Measurements from ENCODE around the gene PLCXD3.
A peak's percentile ranks its signal among the peaks of the same experiment; 100 is the strongest.

Gene PLCXD3

DNA sequence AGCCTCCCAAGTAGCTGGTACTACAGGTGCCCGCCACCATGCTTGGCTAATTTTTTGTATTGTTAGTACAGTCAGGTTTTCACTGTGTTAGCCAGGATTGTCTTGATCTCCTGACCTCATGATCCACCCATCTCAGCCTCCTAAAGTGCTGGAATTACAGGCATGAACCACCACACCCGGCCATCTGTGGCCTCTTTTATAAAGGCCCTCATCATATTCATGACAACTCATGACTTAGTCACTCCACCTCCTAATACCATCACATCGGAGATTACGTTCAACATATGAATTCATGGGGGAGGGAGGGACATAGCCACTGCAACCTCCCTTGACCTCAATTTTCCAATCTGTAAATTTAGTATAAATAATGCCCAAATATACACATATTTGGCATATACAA lies 27.2 kb upstream of the PLCXD3 start:
- ChIA-PET POLR2A (ENCODE audit: low non-redundant PET) (no interaction called here), CTCF (no interaction called here)
- H3K27ac ChIP-seq: no peak overlapping the region
- TF ChIP-seq, protein P1, sequence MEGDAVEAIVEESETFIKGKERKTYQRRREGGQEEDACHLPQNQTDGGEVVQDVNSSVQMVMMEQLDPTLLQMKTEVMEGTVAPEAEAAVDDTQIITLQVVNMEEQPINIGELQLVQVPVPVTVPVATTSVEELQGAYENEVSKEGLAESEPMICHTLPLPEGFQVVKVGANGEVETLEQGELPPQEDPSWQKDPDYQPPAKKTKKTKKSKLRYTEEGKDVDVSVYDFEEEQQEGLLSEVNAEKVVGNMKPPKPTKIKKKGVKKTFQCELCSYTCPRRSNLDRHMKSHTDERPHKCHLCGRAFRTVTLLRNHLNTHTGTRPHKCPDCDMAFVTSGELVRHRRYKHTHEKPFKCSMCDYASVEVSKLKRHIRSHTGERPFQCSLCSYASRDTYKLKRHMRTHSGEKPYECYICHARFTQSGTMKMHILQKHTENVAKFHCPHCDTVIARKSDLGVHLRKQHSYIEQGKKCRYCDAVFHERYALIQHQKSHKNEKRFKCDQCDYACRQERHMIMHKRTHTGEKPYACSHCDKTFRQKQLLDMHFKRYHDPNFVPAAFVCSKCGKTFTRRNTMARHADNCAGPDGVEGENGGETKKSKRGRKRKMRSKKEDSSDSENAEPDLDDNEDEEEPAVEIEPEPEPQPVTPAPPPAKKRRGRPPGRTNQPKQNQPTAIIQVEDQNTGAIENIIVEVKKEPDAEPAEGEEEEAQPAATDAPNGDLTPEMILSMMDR (conservative IDR thresholded peaks at IDR 0.05; ENCODE audit: low read depth): no peak
- DNase-seq (ENCODE audit: low spot score): no peak

DNA sequence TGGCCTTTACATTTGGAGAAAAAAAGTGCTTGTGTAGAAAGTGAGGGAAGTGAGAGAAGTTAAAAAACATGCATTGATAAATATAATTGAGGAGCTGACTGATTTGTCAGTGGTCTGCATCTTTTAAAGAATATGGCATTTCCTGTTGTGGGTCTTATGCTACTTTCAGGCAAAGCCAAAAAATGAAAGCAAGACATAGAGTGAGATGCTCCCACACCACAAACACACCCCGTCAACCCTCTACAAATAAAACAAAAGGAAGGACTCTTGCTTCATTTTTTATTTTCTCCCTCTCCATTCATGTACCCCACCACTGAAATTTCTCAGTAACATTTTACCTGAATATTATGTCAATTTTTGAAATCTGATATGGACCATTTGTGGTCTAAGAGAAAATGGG lies 22.1 kb upstream of the PLCXD3 start:
- DNase-seq (ENCODE audit: low spot score): no peak
- POLR2A ChIA-PET (ENCODE audit: low non-redundant PET): no interaction called here
- CTCF ChIA-PET: no interaction called here
- H3K27ac ChIP-seq: no peak overlapping the region
- TF ChIP-seq, protein P1 (conservative IDR thresholded peaks at IDR 0.05; ENCODE audit: low read depth): no peak

DNA sequence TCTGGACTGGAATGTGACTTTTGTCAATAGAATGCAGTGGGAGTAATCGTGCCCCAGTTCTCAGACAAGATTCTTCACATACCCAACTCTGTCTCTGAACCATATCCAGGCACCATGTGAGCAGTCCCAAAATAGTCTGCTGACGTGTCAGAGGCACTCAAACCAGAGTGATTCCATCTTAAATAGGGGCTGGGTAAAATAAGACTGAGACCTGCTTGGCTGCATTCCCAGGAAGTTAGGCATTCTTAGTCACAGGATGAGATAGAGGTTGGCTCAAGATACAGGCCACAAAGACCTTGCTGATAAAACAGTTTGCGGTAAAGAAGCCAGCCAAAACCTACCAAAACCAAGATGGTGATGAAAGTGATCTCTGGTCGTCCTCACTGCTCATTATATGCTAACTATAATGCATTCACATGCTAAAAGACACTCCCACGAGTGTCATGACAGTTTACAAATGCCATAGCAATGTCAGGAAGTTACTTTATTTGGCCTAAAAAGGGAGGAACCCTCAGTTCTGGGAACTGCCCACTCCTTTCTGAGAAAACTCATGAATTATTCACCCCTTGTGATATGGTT lies 16.9 kb upstream of the PLCXD3 start:
- ChIA-PET POLR2A (ENCODE audit: low non-redundant PET) (no interaction called here), CTCF (no interaction called here)
- no peak overlapping the region for H3K27ac ChIP-seq
- TF ChIP-seq, protein P1 (conservative IDR thresholded peaks at IDR 0.05; ENCODE audit: low read depth): no peak
- DNase-seq (ENCODE audit: low spot score): peak; percentile 35

DNA sequence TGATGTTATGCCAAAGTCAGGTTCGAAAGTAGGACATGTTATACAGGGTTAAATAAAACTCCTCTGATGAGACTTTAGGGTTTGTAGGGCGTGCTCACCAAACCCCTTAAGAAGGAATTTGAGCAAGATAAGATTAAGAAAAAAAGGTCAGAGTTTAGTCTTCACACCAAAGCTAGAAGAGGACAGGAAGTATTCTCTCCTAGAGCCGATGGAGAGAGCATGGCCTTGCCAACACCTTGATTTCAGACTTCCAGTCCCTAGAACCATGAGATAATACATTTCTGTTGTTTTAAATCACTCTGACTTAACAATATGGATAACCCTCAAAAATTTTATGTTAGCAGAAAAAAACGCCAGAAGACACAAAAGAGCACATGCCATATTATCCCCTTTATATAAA lies 16.3 kb upstream of the PLCXD3 start:
- TF ChIP-seq, protein P1 (conservative IDR thresholded peaks at IDR 0.05; ENCODE audit: low read depth): no peak
- POLR2A ChIA-PET (ENCODE audit: low non-redundant PET): no interaction called here
- no peak overlapping the region for H3K27ac ChIP-seq
- CTCF ChIA-PET: no interaction called here
- DNase-seq (ENCODE audit: low spot score): no peak

DNA sequence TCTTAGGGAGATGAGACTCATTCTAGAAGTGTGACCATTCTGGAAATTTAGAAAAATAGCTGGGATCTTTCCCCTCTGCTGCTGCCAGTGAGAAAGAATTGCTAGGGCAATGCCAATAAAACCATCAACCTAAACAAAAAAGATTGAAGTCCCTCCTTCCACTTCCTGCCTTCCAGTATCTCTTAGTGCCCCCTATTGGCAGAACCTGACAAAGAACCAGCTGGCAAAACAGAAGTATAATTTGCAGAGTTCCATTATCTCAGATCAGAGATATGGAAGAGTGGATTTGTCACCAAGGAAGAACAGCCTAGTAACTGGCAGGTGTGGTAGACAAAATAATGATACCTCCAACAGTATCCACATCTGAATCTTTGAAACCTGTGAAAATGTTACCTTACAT lies 13.8 kb upstream of the PLCXD3 start:
- ChIA-PET POLR2A (ENCODE audit: low non-redundant PET) (no interaction called here), CTCF (no interaction called here)
- no peak for DNase-seq (ENCODE audit: low spot score)

DNA sequence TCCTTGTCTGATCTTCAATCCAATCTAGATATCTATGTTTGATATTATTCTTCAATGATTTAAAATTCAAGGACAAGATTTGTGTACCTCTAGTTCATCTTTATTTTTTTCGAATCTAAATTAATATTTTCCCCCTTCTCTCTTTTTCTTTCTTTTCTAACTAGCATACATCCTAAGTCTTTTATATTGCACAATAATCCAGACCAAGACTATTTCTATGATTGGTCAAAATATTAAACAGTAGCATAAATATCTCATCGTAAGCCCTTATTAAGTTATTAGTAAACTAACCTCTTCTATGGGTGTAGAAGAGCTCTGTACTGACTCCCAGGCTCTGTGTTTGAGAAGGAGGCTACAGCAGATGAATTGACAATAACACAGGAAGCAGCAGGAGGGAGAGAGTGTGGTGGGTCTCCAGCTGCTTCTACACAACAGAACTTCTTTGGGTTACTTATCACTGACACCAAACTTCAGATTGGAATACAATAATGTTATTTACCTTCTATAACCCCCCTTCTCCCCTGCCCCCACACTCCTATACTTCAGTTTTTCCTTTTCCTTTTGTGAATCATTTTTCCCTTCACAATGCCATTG lies 11.9 kb upstream of the PLCXD3 start:
- ChIA-PET CTCF (interaction anchor here (0.9 kb wide), 1 partner anchor 617 kb away, joined by 3 read pairs; no protein-coding TSS in a partner anchor), POLR2A (ENCODE audit: low non-redundant PET) (no interaction called here)
- no peak for DNase-seq (ENCODE audit: low spot score)
- H3K27ac ChIP-seq: no peak overlapping the region
- TF ChIP-seq, protein P1 (conservative IDR thresholded peaks at IDR 0.05; ENCODE audit: low read depth): no peak

More for the DNA sequence above, 13.8 kb upstream of the PLCXD3 start:
- TF ChIP-seq, protein P1 (conservative IDR thresholded peaks at IDR 0.05; ENCODE audit: low read depth): no peak
- no peak overlapping the region for H3K27ac ChIP-seq
